Glutamatergic neuron (in vitro differentiated cells): ENCODE results near the gene ARHGEF28. TPM values are rescaled to one million over a fixed set of nuclear protein-coding genes. Genes with fewer than 3 reads are reported as not detected.

Experiments used
- DNase-seq: peaks from one replicate; pipeline ENCODE4 v3.0.0; 2022
- H3K27ac Mint-ChIP-seq: one replicate; pipeline ENCODE4 v1.8.0; 2020; ENCODE audit warnings: mild to moderate bottlenecking, mixed read lengths, inconsistent platforms; ENCODE audit not compliant: unreplicated experiment
- H3K27me3 Mint-ChIP-seq: one replicate; pipeline ENCODE4 v1.8.0; 2020; ENCODE audit warnings: mild to moderate bottlenecking, moderate library complexity, mixed read lengths, inconsistent platforms; ENCODE audit not compliant: unreplicated experiment
- H3K36me3 Mint-ChIP-seq: one replicate; pipeline ENCODE4 v1.8.0; 2020; ENCODE audit warnings: mild to moderate bottlenecking, mixed read lengths, inconsistent platforms; ENCODE audit not compliant: unreplicated experiment
- H3K4me1 Mint-ChIP-seq: one replicate; pipeline ENCODE4 v1.8.0; 2020; ENCODE audit warnings: mild to moderate bottlenecking, low read depth, mixed read lengths, inconsistent platforms; ENCODE audit not compliant: unreplicated experiment
- H3K4me3 Mint-ChIP-seq: one replicate; pipeline ENCODE4 v1.8.0; 2020; ENCODE audit warnings: mild to moderate bottlenecking, mixed read lengths, inconsistent platforms; ENCODE audit not compliant: unreplicated experiment
- H3K9me3 Mint-ChIP-seq: one replicate; pipeline ENCODE4 v1.8.0; 2020; ENCODE audit warnings: mild to moderate bottlenecking, moderate library complexity, mixed read lengths, inconsistent platforms; ENCODE audit not compliant: unreplicated experiment
- CTCF ChIP-seq: fragments of 200-600 bp; sonication (generic); IDR thresholded peaks from one replicate; pipeline ENCODE4 v1.5.0; 2021; ENCODE audit not compliant: partially characterized antibody, unreplicated experiment
- total RNA-seq: library from RNA; stranded (reverse); fragmentation: NEBNext Ultra II Directional; extraction: Animal tissue kit (Norgen Biotek cat#: 25700); gene quantifications from one replicate; pipeline ENCODE4 v1.2.1, GENCODE V29; 2021; ENCODE audit not compliant: unreplicated experiment

The ARHGEF28 gene
- total RNA-seq, 1 donor from 2014 or later, result 0.47 TPM

GRCh38 chr5:73945505-73945904, 319.5 kb downstream of the ARHGEF28 start:
- H3K36me3 Mint-ChIP-seq, result no peaks in the 10 kb centered on the region
- peaks cover 7% of the 10 kb centered on the region for H3K4me1 Mint-ChIP-seq

GRCh38 chr5:73946278-73946677, 320.3 kb downstream of the ARHGEF28 start:
- H3K4me3 Mint-ChIP-seq, result no peak overlapping the region

More at GRCh38 chr5:73945505-73945904, 319.5 kb downstream of the ARHGEF28 start:
- Mint-ChIP-seq H3K27ac (no peak overlapping the region), H3K4me3 (no peak overlapping the region), H3K9me3 (no peaks in the 10 kb centered on the region), H3K27me3 (no peaks in the 10 kb centered on the region)
- peak; percentile 27 for TF ChIP-seq CTCF
- DNase-seq, result no peak

GRCh38 chr5:73946919-73947602, 321.1 kb downstream of the ARHGEF28 start:
- no peak overlapping the region for H3K4me3 Mint-ChIP-seq
- no peaks in the 10 kb centered on the region for H3K27me3 Mint-ChIP-seq
- H3K4me1 Mint-ChIP-seq, result peaks cover 7% of the 10 kb centered on the region
- H3K36me3 Mint-ChIP-seq, result no peaks in the 10 kb centered on the region
- no peak for TF ChIP-seq CTCF
- H3K9me3 Mint-ChIP-seq, result peaks cover 1% of the 10 kb centered on the region
- no peak for DNase-seq
- H3K27ac Mint-ChIP-seq, result no peak overlapping the region

More at GRCh38 chr5:73946278-73946677, 320.3 kb downstream of the ARHGEF28 start:
- DNase-seq, result no peak
- Mint-ChIP-seq H3K27me3 (no peaks in the 10 kb centered on the region), H3K9me3 (no peaks in the 10 kb centered on the region), H3K4me1 (peaks cover 7% of the 10 kb centered on the region), H3K36me3 (no peaks in the 10 kb centered on the region), H3K27ac (no peak overlapping the region)
- TF ChIP-seq CTCF, result no peak

GRCh38 chr5:73947906-73948640, 322.1 kb downstream of the ARHGEF28 start:
- Mint-ChIP-seq H3K9me3 (peaks cover 2% of the 10 kb centered on the region), H3K4me1 (peaks cover 7% of the 10 kb centered on the region), H3K4me3 (no peak overlapping the region), H3K27me3 (no peaks in the 10 kb centered on the region), H3K36me3 (no peaks in the 10 kb centered on the region), H3K27ac (no peak overlapping the region)
- no peak for DNase-seq
- no peak for TF ChIP-seq CTCF

- Mint-ChIP-seq H3K36me3 (no peaks in the 10 kb centered on the region), H3K9me3 (peaks cover 3% of the 10 kb centered on the region), H3K4me1 (peaks cover 7% of the 10 kb centered on the region), H3K27ac (no peak overlapping the region), H3K4me3 (no peak overlapping the region), H3K27me3 (no peaks in the 10 kb centered on the region)
- no peak for DNase-seq
- TF ChIP-seq CTCF, result no peak
Measured at GRCh38 chr5:73948720-73949119, 322.7 kb downstream of the ARHGEF28 start.
